NT2/D1 (cell line): Measurements from ENCODE around the gene DNM3.

Source experiments
- DNase-seq: peaks from one replicate; pipeline ENCODE4 v3.0.0-alpha.2; 2011; ENCODE audit warnings: low read depth, low spot score
- H3K27me3 ChIP-seq: 2 replicates; pipeline ENCODE4 v1.6.0; 2011; ENCODE audit warnings: mild to moderate bottlenecking; ENCODE audit not compliant: insufficient read length, insufficient read depth
- H3K36me3 ChIP-seq: 2 replicates; pipeline ENCODE4 v1.6.1; 2011; ENCODE audit warnings: mild to moderate bottlenecking, low read length, mixed read lengths; ENCODE audit not compliant: insufficient read depth, insufficient read length
- H3K4me1 ChIP-seq: 2 replicates; pipeline ENCODE4 v1.5.1; 2011; ENCODE audit not compliant: insufficient read depth, insufficient read length
- H3K4me3 ChIP-seq: 2 replicates; pipeline ENCODE4 v1.5.1; 2011; ENCODE audit warnings: low read depth; ENCODE audit not compliant: insufficient read length
- H3K9ac ChIP-seq: 2 replicates; pipeline ENCODE4 v1.6.0; 2011; ENCODE audit warnings: low read depth; ENCODE audit not compliant: insufficient read length
- H3K9me3 ChIP-seq: 2 replicates; pipeline ENCODE4 v1.5.1; 2011; ENCODE audit warnings: mild to moderate bottlenecking, low read length; ENCODE audit not compliant: insufficient read depth
- SUZ12 ChIP-seq: IDR thresholded peaks from 2 replicates; pipeline ENCODE4 v1.6.1; 2011; ENCODE audit not compliant: insufficient read length, insufficient read depth; ENCODE audit errors: extremely low read depth
- YY1 ChIP-seq: IDR thresholded peaks from 2 replicates; pipeline ENCODE4 v1.6.1; 2011; ENCODE audit not compliant: insufficient read length, insufficient read depth
- ZNF274 ChIP-seq: IDR thresholded peaks from 2 replicates; pipeline ENCODE4 v1.6.1; 2011; ENCODE audit warnings: mild to moderate bottlenecking, low read depth, low read length

Gene DNM3

GRCh38 chr1:172265905-172266304, 424.6 kb downstream of the DNM3 start:
- Histone ChIP-seq H3K27me3 (no peaks in the 10 kb centered on the region), H3K36me3 (no peaks in the 10 kb centered on the region), H3K9ac (no peak overlapping the region), H3K4me1 (no peaks in the 10 kb centered on the region), H3K4me3 (no peak overlapping the region), H3K9me3 (no peaks in the 10 kb centered on the region)
- DNase-seq = no peak
- TF ChIP-seq ZNF274 = no peak
- no peak for TF ChIP-seq SUZ12
- TF ChIP-seq YY1 = no peak

GRCh38 chr1:172266528-172267174, 425.4 kb downstream of the DNM3 start:
- H3K36me3 ChIP-seq = no peaks in the 10 kb centered on the region
- no peak for TF ChIP-seq YY1
- no peak for TF ChIP-seq ZNF274
- no peak for TF ChIP-seq SUZ12
- no peaks in the 10 kb centered on the region for H3K27me3 ChIP-seq
- no peak overlapping the region for H3K9ac ChIP-seq
- no peaks in the 10 kb centered on the region for H3K9me3 ChIP-seq
- DNase-seq = no peak
- no peaks in the 10 kb centered on the region for H3K4me1 ChIP-seq
- no peak overlapping the region for H3K4me3 ChIP-seq

- Histone ChIP-seq H3K9ac (no peak overlapping the region), H3K36me3 (no peaks in the 10 kb centered on the region), H3K9me3 (no peaks in the 10 kb centered on the region), H3K4me3 (no peak overlapping the region), H3K27me3 (no peaks in the 10 kb centered on the region), H3K4me1 (no peaks in the 10 kb centered on the region)
- no peak for TF ChIP-seq YY1
- no peak for TF ChIP-seq ZNF274
- TF ChIP-seq SUZ12 = no peak
- no peak for DNase-seq
Observed at GRCh38 chr1:172268237-172268636, 426.9 kb downstream of the DNM3 start.

- Histone ChIP-seq H3K4me1 (no peaks in the 10 kb centered on the region), H3K36me3 (no peaks in the 10 kb centered on the region), H3K9ac (no peak overlapping the region), H3K4me3 (no peak overlapping the region), H3K9me3 (no peaks in the 10 kb centered on the region), H3K27me3 (no peaks in the 10 kb centered on the region)
- no peak for DNase-seq
- TF ChIP-seq YY1 (no peak), ZNF274 (no peak), SUZ12 (no peak)
Observed at GRCh38 chr1:172269084-172269483, 427.8 kb downstream of the DNM3 start.

GRCh38 chr1:172269644-172270043, 428.3 kb downstream of the DNM3 start:
- Histone ChIP-seq H3K9ac (no peak overlapping the region), H3K4me1 (no peaks in the 10 kb centered on the region), H3K4me3 (no peak overlapping the region), H3K9me3 (no peaks in the 10 kb centered on the region), H3K36me3 (no peaks in the 10 kb centered on the region), H3K27me3 (no peaks in the 10 kb centered on the region)
- TF ChIP-seq YY1 (no peak), SUZ12 (no peak), ZNF274 (no peak)
- no peak for DNase-seq

- H3K4me1 ChIP-seq = no peaks in the 10 kb centered on the region
- no peak overlapping the region for H3K9ac ChIP-seq
- no peaks in the 10 kb centered on the region for H3K36me3 ChIP-seq
- TF ChIP-seq ZNF274 = no peak
- no peak overlapping the region for H3K4me3 ChIP-seq
- no peaks in the 10 kb centered on the region for H3K27me3 ChIP-seq
- DNase-seq = no peak
- no peaks in the 10 kb centered on the region for H3K9me3 ChIP-seq
Observed at GRCh38 chr1:172270605-172271004, 429.3 kb downstream of the DNM3 start.

- no peak for DNase-seq
- no peaks in the 10 kb centered on the region for H3K9me3 ChIP-seq
- no peak overlapping the region for H3K9ac ChIP-seq
- no peaks in the 10 kb centered on the region for H3K36me3 ChIP-seq
- H3K27me3 ChIP-seq = no peaks in the 10 kb centered on the region
- TF ChIP-seq ZNF274 (no peak), SUZ12 (no peak), YY1 (no peak)
- H3K4me3 ChIP-seq = no peak overlapping the region
- H3K4me1 ChIP-seq = no peaks in the 10 kb centered on the region
Observed at GRCh38 chr1:172272087-172272486, 430.8 kb downstream of the DNM3 start.
